ENCODE results near the gene PIEZO2. TPM values are rescaled to one million over a fixed set of nuclear protein-coding genes. Genes with fewer than 3 reads are reported as not detected.

The PIEZO2 gene
- total RNA-seq, 1 experiment from 2014 or later: 0.57 TPM

GRCh38 chr18:10759241-10759640, 390.1 kb downstream of the PIEZO2 start:
- no peaks in the 10 kb centered on the region for H3K27me3 ChIP-seq (ENCODE audit: control insufficient read depth, insufficient read depth, low read length)
- no peaks in the 10 kb centered on the region for H3K9me3 ChIP-seq (ENCODE audit: control insufficient read depth, insufficient read depth, low read depth, low read length)
- no peak overlapping the region for H3K4me3 ChIP-seq (ENCODE audit: low read depth in 2 of 2, low read length in 2 of 2)
- H3K4me1 ChIP-seq (ENCODE audit: control insufficient read depth, insufficient read depth, low read length): no peaks in the 10 kb centered on the region
- intact Hi-C loops (cut with micrococcal nuclease; ENCODE audit: unreplicated experiment): no loop called here
- H3K27ac ChIP-seq (ENCODE audit: low read length): no peak overlapping the region
- DNase-seq (ENCODE audit: low read depth, low spot score) (no peak), ATAC-seq (no peak)
- ChIA-PET POLR2A (no interaction called here), CTCF (no interaction called here)
- no peak for TF ChIP-seq SIN3A (IDR thresholded peaks at IDR 0.05; ENCODE audit: borderline replicate concordance, insufficient read depth, low read depth, low read length)
- no TSS peak for BruUV-seq (replicated peaks)
- in situ Hi-C loops (cut with HindIII; ENCODE audit: low pct_unique_long_range_greater_than_20kb, low sequenced_read_pairs): no loop called here
- H3K36me3 ChIP-seq (ENCODE audit: control insufficient read depth, insufficient read depth, low read length): no peaks in the 10 kb centered on the region

GRCh38 chr18:10757946-10758345, 391.4 kb downstream of the PIEZO2 start:
- intact Hi-C loops (cut with micrococcal nuclease; ENCODE audit: unreplicated experiment): no loop called here
- POLR2A ChIA-PET: no interaction called here

More at GRCh38 chr18:10757946-10758345, 391.4 kb downstream of the PIEZO2 start:
- Histone ChIP-seq H3K27me3 (ENCODE audit: control insufficient read depth, insufficient read depth, low read length) (no peaks in the 10 kb centered on the region), H3K27ac (ENCODE audit: low read length) (no peak overlapping the region), H3K9me3 (ENCODE audit: control insufficient read depth, insufficient read depth, low read depth, low read length) (no peaks in the 10 kb centered on the region), H3K36me3 (ENCODE audit: control insufficient read depth, insufficient read depth, low read length) (no peaks in the 10 kb centered on the region), H3K4me3 (ENCODE audit: low read depth in 2 of 2, low read length in 2 of 2) (no peak overlapping the region), H3K4me1 (ENCODE audit: control insufficient read depth, insufficient read depth, low read length) (no peaks in the 10 kb centered on the region)
- CTCF ChIA-PET: no interaction called here
- no TSS peak for BruUV-seq (replicated peaks)
- TF ChIP-seq SIN3A (IDR thresholded peaks at IDR 0.05; ENCODE audit: borderline replicate concordance, insufficient read depth, low read depth, low read length): no peak
- TF ChIP-seq TCF7L2 (IDR thresholded peaks at IDR 0.05; ENCODE audit: low read depth, low read length): no peak
- TF ChIP-seq REST (IDR thresholded peaks at IDR 0.05; ENCODE audit: insufficient read depth in 1 of 2, low read depth in 2 of 2, low read length in 1 of 2): no peak
- TF ChIP-seq CTCF (IDR thresholded peaks at IDR 0.05): no peak
- TF ChIP-seq POLR2AphosphoS5 (IDR thresholded peaks at IDR 0.05; ENCODE audit: low read depth, low read length): no peak
- ATAC-seq (no peak), DNase-seq (ENCODE audit: low read depth, low spot score) (no peak)
- in situ Hi-C loops (cut with HindIII; ENCODE audit: low pct_unique_long_range_greater_than_20kb, low sequenced_read_pairs): no loop called here

Data from Panc1 (cell line).